PC-9 (cell line): ENCODE results near the gene CDC42EP1.

ENCODE experiments used
- EZH2 ChIP-seq: fragments of 200-600 bp; sonication (generic); IDR thresholded peaks from 2 replicates; pipeline ENCODE4 v1.8.0; 2017; ENCODE audit warnings: antibody characterized with exemption, low read depth
- TF ChIP-seq, protein P1 (sequence below): fragments of 200-600 bp; sonication (generic); conservative IDR thresholded peaks from 2 replicates; pipeline ENCODE4 v1.6.1; 2017; ENCODE audit warnings: mixed run types, antibody characterized with exemption, mild to moderate bottlenecking, moderate library complexity

- TF ChIP-seq, protein P1, sequence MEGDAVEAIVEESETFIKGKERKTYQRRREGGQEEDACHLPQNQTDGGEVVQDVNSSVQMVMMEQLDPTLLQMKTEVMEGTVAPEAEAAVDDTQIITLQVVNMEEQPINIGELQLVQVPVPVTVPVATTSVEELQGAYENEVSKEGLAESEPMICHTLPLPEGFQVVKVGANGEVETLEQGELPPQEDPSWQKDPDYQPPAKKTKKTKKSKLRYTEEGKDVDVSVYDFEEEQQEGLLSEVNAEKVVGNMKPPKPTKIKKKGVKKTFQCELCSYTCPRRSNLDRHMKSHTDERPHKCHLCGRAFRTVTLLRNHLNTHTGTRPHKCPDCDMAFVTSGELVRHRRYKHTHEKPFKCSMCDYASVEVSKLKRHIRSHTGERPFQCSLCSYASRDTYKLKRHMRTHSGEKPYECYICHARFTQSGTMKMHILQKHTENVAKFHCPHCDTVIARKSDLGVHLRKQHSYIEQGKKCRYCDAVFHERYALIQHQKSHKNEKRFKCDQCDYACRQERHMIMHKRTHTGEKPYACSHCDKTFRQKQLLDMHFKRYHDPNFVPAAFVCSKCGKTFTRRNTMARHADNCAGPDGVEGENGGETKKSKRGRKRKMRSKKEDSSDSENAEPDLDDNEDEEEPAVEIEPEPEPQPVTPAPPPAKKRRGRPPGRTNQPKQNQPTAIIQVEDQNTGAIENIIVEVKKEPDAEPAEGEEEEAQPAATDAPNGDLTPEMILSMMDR: no peak
- TF ChIP-seq EZH2: no peak
These were observed 33.9 kb upstream of the CDC42EP1 start for GRCh38 chr22:37526376-37526775.
